ENCODE data around the gene AOX1.

Gene AOX1

DNA sequence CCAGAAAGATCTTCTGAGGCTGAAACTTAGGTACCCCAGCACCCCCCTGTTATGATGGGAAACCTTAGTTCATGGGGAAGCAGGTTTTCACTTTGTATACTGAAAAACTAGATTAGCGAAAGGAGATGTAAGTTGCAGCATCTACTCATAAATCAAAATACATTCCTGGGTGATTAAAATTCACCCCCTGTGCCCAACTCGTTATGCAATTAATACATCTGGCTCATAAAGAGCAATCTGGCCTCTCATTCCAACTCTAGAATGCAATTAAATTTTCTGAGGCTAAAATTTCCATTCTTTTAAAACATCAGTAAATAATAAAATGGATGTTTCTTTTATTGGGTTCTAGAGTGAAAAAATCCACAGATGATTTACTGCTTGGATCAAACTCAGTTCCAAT lies 115.0 kb downstream of the AOX1 start:
- no peak overlapping the region for H3K4me3 ChIP-seq (ENCODE audit: control insufficient read depth, low read depth, low read length)
- no peak for DNase-seq (ENCODE audit: low read depth)
- TF ChIP-seq, protein P1, sequence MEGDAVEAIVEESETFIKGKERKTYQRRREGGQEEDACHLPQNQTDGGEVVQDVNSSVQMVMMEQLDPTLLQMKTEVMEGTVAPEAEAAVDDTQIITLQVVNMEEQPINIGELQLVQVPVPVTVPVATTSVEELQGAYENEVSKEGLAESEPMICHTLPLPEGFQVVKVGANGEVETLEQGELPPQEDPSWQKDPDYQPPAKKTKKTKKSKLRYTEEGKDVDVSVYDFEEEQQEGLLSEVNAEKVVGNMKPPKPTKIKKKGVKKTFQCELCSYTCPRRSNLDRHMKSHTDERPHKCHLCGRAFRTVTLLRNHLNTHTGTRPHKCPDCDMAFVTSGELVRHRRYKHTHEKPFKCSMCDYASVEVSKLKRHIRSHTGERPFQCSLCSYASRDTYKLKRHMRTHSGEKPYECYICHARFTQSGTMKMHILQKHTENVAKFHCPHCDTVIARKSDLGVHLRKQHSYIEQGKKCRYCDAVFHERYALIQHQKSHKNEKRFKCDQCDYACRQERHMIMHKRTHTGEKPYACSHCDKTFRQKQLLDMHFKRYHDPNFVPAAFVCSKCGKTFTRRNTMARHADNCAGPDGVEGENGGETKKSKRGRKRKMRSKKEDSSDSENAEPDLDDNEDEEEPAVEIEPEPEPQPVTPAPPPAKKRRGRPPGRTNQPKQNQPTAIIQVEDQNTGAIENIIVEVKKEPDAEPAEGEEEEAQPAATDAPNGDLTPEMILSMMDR (IDR thresholded peaks at IDR 0.05; ENCODE audit: control insufficient read depth, insufficient read depth, low read depth, low read length, missing control alignments) = no peak

DNA sequence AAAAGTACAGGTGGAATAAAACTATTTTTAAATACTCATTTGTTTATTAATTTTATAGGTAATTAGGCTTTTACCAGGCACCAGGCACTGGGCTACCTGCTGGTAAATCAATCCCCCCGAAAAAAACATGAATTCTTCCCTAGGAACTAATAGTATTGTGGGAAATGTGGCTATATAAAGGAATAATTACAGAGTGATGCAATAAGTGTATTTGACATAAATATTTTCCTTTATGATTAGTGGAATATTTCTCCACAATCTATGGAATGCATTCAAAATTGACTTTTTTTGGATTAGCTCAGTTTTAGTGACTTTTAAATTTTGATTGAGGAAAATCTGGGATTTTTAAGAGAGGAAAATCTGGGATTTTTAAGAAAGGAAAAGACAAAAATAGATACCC lies 116.2 kb downstream of the AOX1 start:
- no peak for DNase-seq (ENCODE audit: low read depth)
- no peak overlapping the region for H3K4me3 ChIP-seq (ENCODE audit: control insufficient read depth, low read depth, low read length)
- TF ChIP-seq, protein P1 (IDR thresholded peaks at IDR 0.05; ENCODE audit: control insufficient read depth, insufficient read depth, low read depth, low read length, missing control alignments) = no peak

DNA sequence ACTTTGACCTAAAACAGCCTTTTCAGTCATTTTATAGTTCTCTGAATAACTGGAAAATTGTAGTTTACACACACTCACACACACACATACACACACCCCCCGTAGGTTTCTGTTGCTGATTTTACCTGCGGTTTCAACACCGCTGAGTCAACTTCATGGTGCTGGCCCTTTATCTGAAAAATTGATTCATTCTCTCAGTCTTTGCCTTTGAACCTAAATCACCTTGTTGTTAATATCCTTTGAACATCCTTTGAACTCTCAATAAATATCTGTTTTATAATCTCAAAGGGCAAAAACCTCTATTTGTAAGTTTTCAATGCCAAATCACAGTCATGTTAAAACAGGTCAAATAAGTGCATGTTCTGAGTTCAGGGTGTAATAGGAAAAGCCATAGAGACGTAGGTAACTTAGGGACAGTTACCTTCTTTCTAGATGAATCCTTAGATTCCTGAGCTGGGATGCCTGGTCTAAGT lies 116.9 kb downstream of the AOX1 start:
- no peak for DNase-seq (ENCODE audit: low read depth)
- H3K4me3 ChIP-seq (ENCODE audit: control insufficient read depth, low read depth, low read length) = no peak overlapping the region
- TF ChIP-seq, protein P1 (IDR thresholded peaks at IDR 0.05; ENCODE audit: control insufficient read depth, insufficient read depth, low read depth, low read length, missing control alignments) = no peak

DNA sequence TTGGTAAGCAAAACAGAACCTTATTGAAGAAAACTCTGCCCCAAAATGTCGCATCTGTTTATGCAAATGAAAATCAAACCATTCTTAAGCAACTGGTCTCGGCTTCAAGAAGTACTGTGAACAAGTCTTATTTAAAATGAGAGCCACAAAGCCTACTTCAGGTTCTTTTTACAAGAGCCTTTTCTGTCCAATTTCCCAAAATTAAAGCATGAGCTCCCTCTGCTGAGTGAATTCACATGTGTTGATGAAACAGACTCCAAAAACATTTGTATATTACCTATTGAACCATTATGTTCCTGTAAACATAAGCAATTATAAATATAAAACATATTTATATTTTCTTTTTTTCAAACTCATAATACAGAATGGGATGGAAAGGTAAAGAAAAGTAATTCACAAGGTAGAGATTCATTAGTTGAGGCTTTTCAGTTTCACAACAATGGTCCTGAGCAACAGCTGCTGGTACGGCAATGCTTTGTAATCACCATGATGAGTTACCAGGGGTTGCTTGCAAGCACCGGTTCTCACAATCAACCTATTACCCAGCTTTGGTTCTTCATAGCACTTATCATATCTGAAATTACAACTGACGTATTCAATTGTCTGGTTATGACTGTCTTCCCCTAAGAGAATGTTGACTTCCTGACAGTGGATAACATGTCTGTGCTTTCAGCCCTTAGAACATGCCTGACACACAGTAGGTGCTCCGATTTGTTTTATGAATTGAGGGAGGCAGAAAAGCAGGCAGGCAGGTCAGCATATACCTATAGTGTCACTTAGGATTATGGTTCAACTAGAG lies 117.5 kb downstream of the AOX1 start:
- DNase-seq (ENCODE audit: low read depth) = peak; percentile 67
- TF ChIP-seq, protein P1 (IDR thresholded peaks at IDR 0.05; ENCODE audit: control insufficient read depth, insufficient read depth, low read depth, low read length, missing control alignments) = peak; percentile 51
- no peak overlapping the region for H3K4me3 ChIP-seq (ENCODE audit: control insufficient read depth, low read depth, low read length)

DNA sequence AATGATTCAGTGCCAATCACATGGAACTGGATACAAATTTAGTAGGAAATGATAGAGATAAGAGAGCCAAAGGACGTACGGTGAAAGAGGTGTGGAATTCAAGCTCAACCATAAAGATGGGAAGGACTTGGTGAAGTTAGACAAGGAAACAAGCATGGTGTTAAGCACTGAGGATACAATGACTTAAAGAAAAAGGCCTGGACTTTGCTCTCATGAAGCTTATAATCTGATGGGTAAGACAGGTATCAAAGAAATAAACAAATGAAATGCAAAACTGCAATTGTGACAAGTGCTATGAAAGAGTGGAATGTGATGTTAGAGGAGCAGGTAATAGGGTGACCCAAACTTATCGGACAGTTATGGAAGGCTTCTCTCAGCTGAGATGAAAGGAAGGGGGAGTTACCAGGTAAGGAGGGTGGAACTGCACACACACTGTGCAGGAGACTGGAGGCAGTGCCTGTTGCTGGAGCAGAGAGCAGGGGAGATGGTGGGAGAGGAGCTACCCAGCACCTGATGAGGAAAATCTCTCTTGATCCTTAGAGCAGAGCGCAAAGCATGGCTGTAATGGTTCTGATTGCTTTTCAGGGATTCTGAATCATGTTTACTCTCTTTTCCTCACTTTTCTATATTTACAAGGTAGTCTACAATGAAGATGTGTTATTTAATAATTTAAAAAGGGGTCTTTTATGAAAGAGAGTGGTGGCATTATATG lies 118.3 kb downstream of the AOX1 start:
- TF ChIP-seq, protein P1 (IDR thresholded peaks at IDR 0.05; ENCODE audit: control insufficient read depth, insufficient read depth, low read depth, low read length, missing control alignments) = no peak
- no peak overlapping the region for H3K4me3 ChIP-seq (ENCODE audit: control insufficient read depth, low read depth, low read length)
- DNase-seq (ENCODE audit: low read depth) = no peak

DNA sequence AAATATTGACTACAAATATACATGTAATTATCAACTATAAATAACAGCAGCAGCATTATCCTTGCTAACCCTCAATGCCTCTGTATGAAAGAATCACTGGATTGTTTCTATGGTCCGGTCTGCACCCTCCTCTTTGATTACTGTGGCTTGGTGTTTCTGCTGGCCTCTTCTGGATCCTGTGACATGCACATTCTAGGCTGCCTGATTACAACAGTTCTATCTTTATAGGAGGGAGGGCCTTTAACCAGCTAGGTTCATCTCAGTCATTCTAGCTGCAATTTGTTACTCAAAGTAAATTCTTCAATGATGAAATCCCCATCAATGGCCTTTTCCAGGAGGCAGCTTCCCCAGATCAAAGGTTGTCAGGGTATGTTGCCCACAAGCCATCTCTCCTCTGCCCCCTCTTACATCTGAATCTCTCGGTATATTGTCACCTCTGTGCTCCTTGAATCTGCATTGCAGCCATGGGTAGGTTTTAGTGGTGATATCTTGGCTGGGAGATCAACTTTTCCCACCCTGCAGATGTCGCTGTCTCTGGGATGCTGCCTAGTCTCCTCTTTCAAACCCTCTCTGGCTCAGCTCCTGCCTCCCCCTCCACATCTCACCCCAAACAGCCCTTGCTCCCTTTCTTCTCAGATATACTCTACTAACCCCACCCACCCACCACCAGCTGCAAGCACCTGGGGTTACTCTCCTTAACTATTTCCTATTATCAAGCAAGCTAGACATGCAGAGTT lies 119.7 kb downstream of the AOX1 start:
- DNase-seq (ENCODE audit: low read depth) = no peak
- TF ChIP-seq, protein P1 (IDR thresholded peaks at IDR 0.05; ENCODE audit: control insufficient read depth, insufficient read depth, low read depth, low read length, missing control alignments) = peak; percentile 41
- H3K4me3 ChIP-seq (ENCODE audit: control insufficient read depth, low read depth, low read length) = no peak overlapping the region

All from AG09309 (cell line).